HUDEP-2 (cell line): ENCODE measurements around the gene RFPL1.

ENCODE experiments used
- DNase-seq, 76 experiments: peaks; one replicate each; lab custom pipeline; 2025; ENCODE audit not compliant: unreplicated experiment in 76 of 76; lab: John Stamatoyannopoulos, UW

Gene RFPL1

GRCh38 chr22:29435236-29436136 lies 2.9 kb upstream of the RFPL1 start:
- no peak for DNase-seq

- no peak for DNase-seq
Observed at GRCh38 chr22:29442976-29443375, 4.6 kb downstream of the RFPL1 start.

- DNase-seq = no peak
Observed at GRCh38 chr22:29443452-29443851, 5.1 kb downstream of the RFPL1 start.

- DNase-seq = no peak
Observed at GRCh38 chr22:29443861-29444792, 5.7 kb downstream of the RFPL1 start.

GRCh38 chr22:29445508-29445907 lies 7.1 kb downstream of the RFPL1 start:
- no peak for DNase-seq

- DNase-seq = no peak
Observed at GRCh38 chr22:29447906-29448305, 9.5 kb downstream of the RFPL1 start.

GRCh38 chr22:29449296-29449875 lies 11.0 kb downstream of the RFPL1 start:
- no peak for DNase-seq

GRCh38 chr22:29450222-29450621 lies 11.8 kb downstream of the RFPL1 start:
- DNase-seq = no peak

- DNase-seq = no peak
Observed at GRCh38 chr22:29451863-29452262, 13.5 kb downstream of the RFPL1 start.

GRCh38 chr22:29454276-29454675 lies 15.9 kb downstream of the RFPL1 start:
- no peak for DNase-seq

- no peak for DNase-seq
Observed at GRCh38 chr22:29456211-29456671, 17.9 kb downstream of the RFPL1 start.

GRCh38 chr22:29457730-29458129 lies 19.3 kb downstream of the RFPL1 start:
- peak in 20 of 76 experiments; percentile 3 to 31 (median 17) for DNase-seq

- no peak for DNase-seq
Observed at GRCh38 chr22:29458551-29458950, 20.2 kb downstream of the RFPL1 start.

GRCh38 chr22:29459773-29460172 lies 21.4 kb downstream of the RFPL1 start:
- DNase-seq = no peak

GRCh38 chr22:29461263-29461662 lies 22.9 kb downstream of the RFPL1 start:
- no peak for DNase-seq

GRCh38 chr22:29463629-29464028 lies 25.2 kb downstream of the RFPL1 start:
- DNase-seq = no peak

- no peak for DNase-seq
Observed at GRCh38 chr22:29464581-29464980, 26.2 kb downstream of the RFPL1 start.

- no peak for DNase-seq
Observed at GRCh38 chr22:29469755-29470154, 31.4 kb downstream of the RFPL1 start.

GRCh38 chr22:29470159-29470855 lies 31.9 kb downstream of the RFPL1 start:
- peak in 43 of 76 experiments; percentile 4 to 64 (median 30) for DNase-seq

GRCh38 chr22:29473001-29473400 lies 34.6 kb downstream of the RFPL1 start:
- DNase-seq = no peak
